CD4-positive, alpha-beta T cell (primary cell): ENCODE results near the gene RAET1L. TPM values are rescaled to one million over a fixed set of nuclear protein-coding genes. Genes with fewer than 3 reads are reported as not detected.
"Not testable (repeated sequence)": the region's sequence is repeated elsewhere in the genome, so short reads cannot be mapped to it uniquely, and the experiment has no call there.

Experiments
- ATAC-seq: fragments of 200-7000 bp; cut with Tn5 transposase; one replicate; pipeline ENCODE4 v1.10.0; 2022; ENCODE audit warnings: mild to moderate bottlenecking; ENCODE audit not compliant: poor library complexity
- CTCF ChIA-PET: fragments of 350-600 bp; sonication (Branson Sonifier 250); formaldehyde crosslinking; loops from one replicate; lab custom pipeline; 2021; ENCODE audit warnings: antibody characterized with exemption, inconsistent platforms; lab: Charles Lee
- POLR2A ChIA-PET: fragments of 350-600 bp; sonication (Branson Sonifier 250); formaldehyde crosslinking; loops from one replicate; lab custom pipeline; 2021; ENCODE audit warnings: antibody characterized with exemption, inconsistent platforms; lab: Charles Lee
- DNase-seq, 14 experiments: peaks; one replicate each; pipeline ENCODE4 v3.0.0-alpha.2; 2013 to 2020; ENCODE audit warnings: mixed read lengths in 2 of 14
- H3K27ac ChIP-seq, 2 donors: one replicate each; pipeline versions ENCODE4 v1.5.1 to v1.7.0; 2013; ENCODE audit warnings: low read length in 2 of 2, low read depth in 1 of 2, mild to moderate bottlenecking in 1 of 2
- H3K27me3 ChIP-seq, 2 experiments: 1 replicate in 1 of 2; 2 replicates in 1 of 2; pipeline versions ENCODE4 v1.6.1 to v1.7.0; 2013; ENCODE audit warnings: low read length in 2 of 2, control low read depth in 1 of 2, mild to moderate bottlenecking in 1 of 2, moderate library complexity in 1 of 2; ENCODE audit not compliant: insufficient read depth in 2 of 2, control insufficient read depth in 1 of 2
- H3K36me3 ChIP-seq: one replicate; pipeline ENCODE4 v1.6.1; 2013; ENCODE audit warnings: low read length, control low read depth; ENCODE audit not compliant: insufficient read depth
- H3K4me1 ChIP-seq: one replicate; pipeline ENCODE4 v1.6.1; 2013; ENCODE audit warnings: low read length, control low read depth; ENCODE audit not compliant: insufficient read depth
- H3K4me3 ChIP-seq: one replicate; pipeline ENCODE4 v1.5.1; 2013; ENCODE audit warnings: mild to moderate bottlenecking, low read length, moderate library complexity
- H3K9me3 ChIP-seq, 2 experiments: 1 replicate in 1 of 2; 2 replicates in 1 of 2; pipeline versions ENCODE4 v1.6.1 to v1.7.0; 2013; ENCODE audit warnings: low read length in 2 of 2, mild to moderate bottlenecking in 2 of 2, control low read depth in 1 of 2, moderate library complexity in 1 of 2; ENCODE audit not compliant: control insufficient read depth in 1 of 2, insufficient read depth in 1 of 2
- H3K27ac Mint-ChIP-seq: one replicate; pipeline ENCODE4 v1.8.0; 2020; ENCODE audit warnings: mixed read lengths
- H3K27me3 Mint-ChIP-seq: one replicate; pipeline ENCODE4 v1.8.0; 2021; ENCODE audit warnings: mixed read lengths
- H3K36me3 Mint-ChIP-seq: one replicate; pipeline ENCODE4 v1.8.0; 2021; ENCODE audit warnings: low read depth, mixed read lengths
- H3K4me1 Mint-ChIP-seq: one replicate; pipeline ENCODE4 v1.8.0; 2021; ENCODE audit warnings: low read depth, mixed read lengths
- H3K4me3 Mint-ChIP-seq: one replicate; pipeline ENCODE4 v1.8.0; 2020; ENCODE audit warnings: mild to moderate bottlenecking, mixed read lengths
- H3K9me3 Mint-ChIP-seq: one replicate; pipeline ENCODE4 v1.8.0; 2020; ENCODE audit warnings: mixed read lengths
- CTCF ChIP-seq: fragments of 200-600 bp; IDR thresholded peaks from one replicate; pipeline ENCODE4 v1.8.0; 2022; ENCODE audit warnings: antibody characterized with exemption, mild to moderate bottlenecking
- intact Hi-C, 2 experiments: fragments of 100-400 bp; cut with DNase I in 1 of 2; cut with micrococcal nuclease in 1 of 2; formaldehyde crosslinking; loops; one replicate each; pipeline versions ENCODE4 v1.15.1 to v1.9.0; 2023 to 2025; cut with DNase I, micrococcal nuclease
- total RNA-seq, 174 experiments: library from RNA in 2 of 174; stranded (reverse) in 2 of 174; gene quantifications; one replicate each; pipeline ENCODE4 v1.2.3 and lab custom pipeline; 2021 to 2026

The RAET1L gene
- total RNA-seq, 2 experiments from 2014 or later: not detected

- Histone ChIP-seq H3K27ac (peak overlapping the region; percentile 75 to 89), H3K36me3 (no peaks in the 10 kb centered on the region), H3K4me3 (peak overlapping the region; percentile 86), H3K9me3 (no peaks in the 10 kb centered on the region), H3K27me3 (peaks cover 6 to 15% of the 10 kb centered on the region in 2 experiments), H3K4me1 (peaks cover 49% of the 10 kb centered on the region)
- no peak for TF ChIP-seq CTCF
- Mint-ChIP-seq H3K27ac (peak overlapping the region; percentile 74), H3K4me3 (peak overlapping the region; percentile 87), H3K27me3 (peaks cover 24% of the 10 kb centered on the region), H3K4me1 (peaks cover 29% of the 10 kb centered on the region), H3K36me3 (no peaks in the 10 kb centered on the region), H3K9me3 (no peaks in the 10 kb centered on the region)
- ATAC-seq: peak; percentile 77
- ChIA-PET POLR2A (no interaction called here), CTCF (interaction anchor here (0.7 kb wide), 1 partner anchor 12 kb away, joined by 3 read pairs; no protein-coding TSS in a partner anchor)
- intact Hi-C loops: loop anchor here (5.0 to 10.0 kb wide), 3 partner anchors 43 to 440 kb away; partner anchors contain the start of genes GINM1 (in 1 of the 2) and ULBP1 (in 1 of the 2)
- peak; percentile 65 to 95 (median 86) for DNase-seq
These were observed 20.3 kb downstream of the RAET1L start for GRCh38 chr6:150004783-150005717.

- H3K27me3 Mint-ChIP-seq: peaks cover 16% of the 10 kb centered on the region
- peak overlapping the region; percentile 75 to 89 for H3K27ac ChIP-seq
- H3K36me3 Mint-ChIP-seq: no peaks in the 10 kb centered on the region
- H3K9me3 Mint-ChIP-seq: no peaks in the 10 kb centered on the region
- H3K4me3 ChIP-seq: peak overlapping the region; percentile 86
- peak overlapping the region; percentile 74 for H3K27ac Mint-ChIP-seq
- H3K36me3 ChIP-seq: no peaks in the 10 kb centered on the region
- H3K9me3 ChIP-seq: no peaks in the 10 kb centered on the region
- POLR2A ChIA-PET: no interaction called here
- ATAC-seq (peak; percentile 69), DNase-seq (peak in 11 of 14 experiments; percentile 21 to 91 (median 54))
- peaks cover 29% of the 10 kb centered on the region for H3K4me1 Mint-ChIP-seq
- intact Hi-C loops: loop anchor here in 1 of 2 experiments (5.0 to 10.0 kb wide), 2 partner anchors 137 to 439 kb away; partner anchors contain the start of gene GINM1
- peaks cover 6 to 7% of the 10 kb centered on the region in 2 experiments for H3K27me3 ChIP-seq
- peak overlapping the region; percentile 87 for H3K4me3 Mint-ChIP-seq
- CTCF ChIA-PET: interaction anchor here (0.7 kb wide), 1 partner anchor 12 kb away, joined by 3 read pairs; no protein-coding TSS in a partner anchor
- H3K4me1 ChIP-seq: peaks cover 49% of the 10 kb centered on the region
- TF ChIP-seq CTCF: no peak
These were observed 21.1 kb downstream of the RAET1L start for GRCh38 chr6:150004101-150004782.

- Mint-ChIP-seq H3K27me3 (peaks cover 12% of the 10 kb centered on the region), H3K4me3 (peak overlapping the region; percentile 34), H3K4me1 (peaks cover 29% of the 10 kb centered on the region)
- H3K27ac Mint-ChIP-seq, ATAC-seq, H3K36me3 Mint-ChIP-seq, CTCF ChIA-PET, H3K9me3 Mint-ChIP-seq, H3K27ac ChIP-seq, H3K36me3 ChIP-seq, POLR2A ChIA-PET, DNase-seq, H3K27me3 ChIP-seq, H3K4me3 ChIP-seq, H3K9me3 ChIP-seq: not testable (repeated sequence)
- intact Hi-C loops: loop anchor here in 1 of 2 experiments (5.0 to 10.0 kb wide), 2 partner anchors 136 to 439 kb away; partner anchors contain the start of gene GINM1
- H3K4me1 ChIP-seq: peaks cover 49% of the 10 kb centered on the region
These were observed 21.7 kb downstream of the RAET1L start for GRCh38 chr6:150003599-150003998.
